ENCODE data around the gene DNAAF5. TPM values are rescaled to one million over a fixed set of nuclear protein-coding genes. Genes with fewer than 3 reads are reported as not detected.
"Not testable (repeated sequence)": the region's sequence is repeated elsewhere in the genome, so short reads cannot be mapped to it uniquely, and the experiment has no call there.

The DNAAF5 gene
- total RNA-seq, 2 experiments from 2014 or later, result 36.4 to 36.8 TPM

DNA sequence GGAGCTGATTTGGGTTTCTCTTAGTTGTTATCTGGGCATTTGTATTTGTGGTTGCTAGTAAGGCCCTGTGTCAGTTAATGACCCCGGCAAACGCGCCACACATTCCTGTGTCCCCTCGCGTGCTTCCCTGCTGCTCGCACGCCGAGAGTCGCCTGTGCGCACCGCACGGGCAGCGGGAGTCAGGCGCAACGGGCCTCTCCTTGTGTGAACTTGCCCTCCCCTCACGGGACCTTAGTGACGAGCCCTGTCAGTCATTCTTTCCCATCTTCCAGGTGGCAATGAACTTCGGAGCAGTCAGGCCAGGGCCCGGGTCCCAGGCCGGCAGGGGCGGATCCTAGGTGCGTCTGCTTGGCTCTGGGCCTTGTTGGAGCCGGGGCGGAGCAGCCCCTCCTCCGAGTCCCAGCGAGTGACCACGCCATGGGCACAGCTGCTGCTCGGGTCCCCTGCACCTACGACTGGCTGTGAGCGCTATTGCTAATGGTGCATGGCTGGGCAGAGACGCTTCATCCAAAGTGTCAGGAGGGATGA, 13.0 kb downstream of the DNAAF5 start:
- Mint-ChIP-seq H3K4me3 (no peak overlapping the region), H3K27ac (no peak overlapping the region), H3K27me3 (no peaks in the 10 kb centered on the region), H3K4me1 (ENCODE audit: low read depth) (peaks cover 8% of the 10 kb centered on the region), H3K9me3 (no peaks in the 10 kb centered on the region), H3K36me3 (ENCODE audit: low read depth) (peaks cover 29% of the 10 kb centered on the region)
- intact Hi-C loops (cut with micrococcal nuclease), result no loop called here
- ATAC-seq, result no peak
- ChIA-PET POLR2A (no interaction called here), CTCF (no interaction called here)
- TF ChIP-seq, protein P1, sequence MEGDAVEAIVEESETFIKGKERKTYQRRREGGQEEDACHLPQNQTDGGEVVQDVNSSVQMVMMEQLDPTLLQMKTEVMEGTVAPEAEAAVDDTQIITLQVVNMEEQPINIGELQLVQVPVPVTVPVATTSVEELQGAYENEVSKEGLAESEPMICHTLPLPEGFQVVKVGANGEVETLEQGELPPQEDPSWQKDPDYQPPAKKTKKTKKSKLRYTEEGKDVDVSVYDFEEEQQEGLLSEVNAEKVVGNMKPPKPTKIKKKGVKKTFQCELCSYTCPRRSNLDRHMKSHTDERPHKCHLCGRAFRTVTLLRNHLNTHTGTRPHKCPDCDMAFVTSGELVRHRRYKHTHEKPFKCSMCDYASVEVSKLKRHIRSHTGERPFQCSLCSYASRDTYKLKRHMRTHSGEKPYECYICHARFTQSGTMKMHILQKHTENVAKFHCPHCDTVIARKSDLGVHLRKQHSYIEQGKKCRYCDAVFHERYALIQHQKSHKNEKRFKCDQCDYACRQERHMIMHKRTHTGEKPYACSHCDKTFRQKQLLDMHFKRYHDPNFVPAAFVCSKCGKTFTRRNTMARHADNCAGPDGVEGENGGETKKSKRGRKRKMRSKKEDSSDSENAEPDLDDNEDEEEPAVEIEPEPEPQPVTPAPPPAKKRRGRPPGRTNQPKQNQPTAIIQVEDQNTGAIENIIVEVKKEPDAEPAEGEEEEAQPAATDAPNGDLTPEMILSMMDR (IDR thresholded peaks at IDR 0.05), result no peak
- no peak for DNase-seq

GRCh38 chr7:739983-740942, 13.8 kb downstream of the DNAAF5 start:
- TF ChIP-seq, protein P1 (IDR thresholded peaks at IDR 0.05), result no peak
- POLR2A ChIA-PET, result interaction anchor here (1.3 kb wide), 1 partner anchor 9 kb away, joined by 3 read pairs; no protein-coding TSS in a partner anchor
- peaks cover 37% of the 10 kb centered on the region for H3K36me3 Mint-ChIP-seq (ENCODE audit: low read depth)
- CTCF ChIA-PET, result no interaction called here
- intact Hi-C loops (cut with micrococcal nuclease), result no loop called here
- peaks cover under 1% of the 10 kb centered on the region for H3K9me3 Mint-ChIP-seq
- peaks cover 8% of the 10 kb centered on the region for H3K4me1 Mint-ChIP-seq (ENCODE audit: low read depth)
- DNase-seq (no peak), ATAC-seq (no peak)
- no peaks in the 10 kb centered on the region for H3K27me3 Mint-ChIP-seq
- H3K4me3 Mint-ChIP-seq, result no peak overlapping the region
- no peak overlapping the region for H3K27ac Mint-ChIP-seq

DNA sequence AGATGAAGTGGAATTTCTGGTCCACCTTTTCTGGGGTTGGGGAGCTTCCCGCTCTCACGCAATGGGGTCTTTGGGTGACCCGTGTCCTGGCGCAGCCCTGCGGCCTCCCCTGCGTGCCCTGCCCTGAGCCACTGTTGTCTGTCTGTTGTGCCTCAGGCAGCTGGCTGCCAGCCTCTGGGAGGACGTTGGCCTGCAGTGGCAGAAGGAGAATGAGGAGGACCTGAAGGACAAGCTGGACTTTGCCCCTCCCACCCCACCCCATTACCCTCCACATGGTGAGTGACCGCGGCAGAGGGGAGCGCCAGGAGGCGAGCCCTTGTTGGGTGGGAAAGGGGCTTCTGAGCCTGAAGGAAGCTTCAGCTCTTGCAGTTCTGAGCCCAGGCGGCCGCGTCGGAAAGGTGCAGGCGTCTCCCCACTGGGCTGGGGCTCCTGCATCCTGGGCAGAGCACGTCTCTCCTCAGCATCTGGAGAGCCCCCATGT, 14.7 kb downstream of the DNAAF5 start:
- no peak for ATAC-seq
- H3K4me3 Mint-ChIP-seq, result no peak overlapping the region
- peaks cover 2% of the 10 kb centered on the region for H3K9me3 Mint-ChIP-seq
- peaks cover 44% of the 10 kb centered on the region for H3K36me3 Mint-ChIP-seq (ENCODE audit: low read depth)
- TF ChIP-seq, protein P1 (IDR thresholded peaks at IDR 0.05), result no peak
- no peak for DNase-seq
- ChIA-PET POLR2A (interaction anchor here (0.7 to 1.7 kb wide), 3 partner anchors 10 to 25 kb away, joined by 3 to 5 read pairs (median 4); no protein-coding TSS in a partner anchor), CTCF (no interaction called here)
- no peak overlapping the region for H3K27ac Mint-ChIP-seq
- H3K27me3 Mint-ChIP-seq, result no peaks in the 10 kb centered on the region
- peaks cover 8% of the 10 kb centered on the region for H3K4me1 Mint-ChIP-seq (ENCODE audit: low read depth)
- intact Hi-C loops (cut with micrococcal nuclease), result no loop called here

- CTCF ChIA-PET, result no interaction called here
- TF ChIP-seq, protein P1 (IDR thresholded peaks at IDR 0.05), result no peak
- DNase-seq (no peak), ATAC-seq (no peak)
- intact Hi-C loops (cut with micrococcal nuclease), result no loop called here
- no peak overlapping the region for H3K4me3 Mint-ChIP-seq
- peaks cover 45% of the 10 kb centered on the region for H3K36me3 Mint-ChIP-seq (ENCODE audit: low read depth)
- peaks cover 2% of the 10 kb centered on the region for H3K9me3 Mint-ChIP-seq
- H3K4me1 Mint-ChIP-seq (ENCODE audit: low read depth), result peaks cover 8% of the 10 kb centered on the region
- POLR2A ChIA-PET, result interaction anchor here (0.6 to 1.7 kb wide), 3 partner anchors 11 to 49 kb away, joined by 3 to 5 read pairs (median 4); no protein-coding TSS in a partner anchor
- no peaks in the 10 kb centered on the region for H3K27me3 Mint-ChIP-seq
- H3K27ac Mint-ChIP-seq, result no peak overlapping the region
Observed at GRCh38 chr7:741850-742249, 15.4 kb downstream of the DNAAF5 start.

GRCh38 chr7:742791-743190, 16.3 kb downstream of the DNAAF5 start:
- H3K4me1 Mint-ChIP-seq (ENCODE audit: low read depth), result peaks cover 4% of the 10 kb centered on the region
- CTCF ChIA-PET, result no interaction called here

DNA sequence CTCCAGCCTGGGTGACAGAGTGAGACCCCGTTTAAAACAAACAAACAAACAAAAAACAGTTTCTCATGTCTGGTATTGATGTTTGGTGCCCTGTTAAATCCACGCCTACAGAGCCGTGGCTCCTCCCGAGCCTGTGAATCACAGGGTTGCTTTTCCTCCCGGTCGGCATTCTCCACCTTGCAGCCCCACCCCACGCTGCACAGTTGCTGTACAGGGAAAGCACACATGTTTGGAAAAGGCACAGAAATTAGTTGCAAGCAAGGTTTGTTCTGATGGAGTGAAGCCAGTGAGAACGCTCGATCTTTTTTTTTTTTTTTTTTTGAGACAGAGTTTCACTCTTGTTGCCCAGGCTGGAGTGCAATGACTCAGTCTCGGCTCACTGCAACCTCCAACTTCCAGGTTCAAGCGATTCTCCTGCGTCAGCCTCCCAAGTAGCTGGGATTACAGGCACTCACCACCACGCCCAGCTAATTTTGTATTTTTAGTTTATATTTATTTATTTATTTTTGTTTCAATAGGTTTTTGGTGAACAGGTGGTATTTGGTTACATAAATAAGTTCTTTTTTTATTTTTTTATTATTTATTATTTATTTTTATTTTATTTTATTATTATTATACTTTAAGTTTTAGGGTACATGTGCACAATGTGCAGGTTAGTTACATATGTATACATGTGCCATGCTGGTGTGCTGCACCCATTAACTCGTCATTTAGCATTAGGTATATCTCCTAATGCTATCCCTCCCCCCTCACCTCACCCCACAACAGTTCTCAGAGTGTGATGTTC, 17.0 kb downstream of the DNAAF5 start:
- H3K4me3 Mint-ChIP-seq; H3K27me3 Mint-ChIP-seq; DNase-seq; intact Hi-C loops (cut with micrococcal nuclease); CTCF ChIA-PET; ATAC-seq; POLR2A ChIA-PET; H3K27ac Mint-ChIP-seq; H3K9me3 Mint-ChIP-seq; H3K4me1 Mint-ChIP-seq (ENCODE audit: low read depth): not testable (repeated sequence)
- peaks cover 39% of the 10 kb centered on the region for H3K36me3 Mint-ChIP-seq (ENCODE audit: low read depth)

More at GRCh38 chr7:742791-743190, 16.3 kb downstream of the DNAAF5 start:
- POLR2A ChIA-PET, result interaction anchor here (1.7 kb wide), 1 partner anchor 26 kb away, joined by 5 read pairs; no protein-coding TSS in a partner anchor
- intact Hi-C loops (cut with micrococcal nuclease), result no loop called here
- H3K9me3 Mint-ChIP-seq, result peaks cover 2% of the 10 kb centered on the region
- H3K27ac Mint-ChIP-seq, result no peak overlapping the region
- no peak overlapping the region for H3K4me3 Mint-ChIP-seq
- no peak for ATAC-seq
- no peak for DNase-seq
- TF ChIP-seq, protein P1 (IDR thresholded peaks at IDR 0.05), result no peak
- no peaks in the 10 kb centered on the region for H3K27me3 Mint-ChIP-seq
- peaks cover 41% of the 10 kb centered on the region for H3K36me3 Mint-ChIP-seq (ENCODE audit: low read depth)

Data from activated CD8-positive, alpha-beta T cell treated with anti-CD3 and anti-CD28 coated beads for 36 hours (primary cell).